GM12872 (cell line): ENCODE measurements around the gene PHLDB1.

Experiments
- TF ChIP-seq, protein P1 (sequence below): IDR thresholded peaks from 3 replicates; pipeline ENCODE4 v1.5.1; 2011; ENCODE audit warnings: low read depth, mild to moderate bottlenecking, low read length, moderate library complexity; ENCODE audit not compliant: insufficient read depth

Gene PHLDB1

DNA sequence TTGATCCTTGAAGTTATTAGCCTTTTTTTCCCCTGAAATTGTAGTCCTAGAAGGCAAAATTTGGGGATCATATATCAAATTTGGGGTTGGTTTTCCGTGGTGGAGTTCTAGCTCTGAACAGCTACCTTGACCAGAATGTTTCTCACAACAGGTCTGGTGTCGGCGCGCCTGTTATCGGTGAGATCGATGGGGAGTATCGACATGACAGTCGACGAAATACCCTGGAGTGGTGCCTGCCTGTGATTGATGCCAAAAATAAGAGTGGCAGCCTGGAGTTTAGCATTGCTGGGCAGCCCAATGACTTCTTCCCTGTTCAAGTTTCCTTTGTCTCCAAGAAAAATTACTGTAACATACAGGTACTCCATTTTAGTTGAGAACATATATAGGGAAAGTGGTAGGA is 9.9 kb upstream of the PHLDB1 start:
- TF ChIP-seq, protein P1, sequence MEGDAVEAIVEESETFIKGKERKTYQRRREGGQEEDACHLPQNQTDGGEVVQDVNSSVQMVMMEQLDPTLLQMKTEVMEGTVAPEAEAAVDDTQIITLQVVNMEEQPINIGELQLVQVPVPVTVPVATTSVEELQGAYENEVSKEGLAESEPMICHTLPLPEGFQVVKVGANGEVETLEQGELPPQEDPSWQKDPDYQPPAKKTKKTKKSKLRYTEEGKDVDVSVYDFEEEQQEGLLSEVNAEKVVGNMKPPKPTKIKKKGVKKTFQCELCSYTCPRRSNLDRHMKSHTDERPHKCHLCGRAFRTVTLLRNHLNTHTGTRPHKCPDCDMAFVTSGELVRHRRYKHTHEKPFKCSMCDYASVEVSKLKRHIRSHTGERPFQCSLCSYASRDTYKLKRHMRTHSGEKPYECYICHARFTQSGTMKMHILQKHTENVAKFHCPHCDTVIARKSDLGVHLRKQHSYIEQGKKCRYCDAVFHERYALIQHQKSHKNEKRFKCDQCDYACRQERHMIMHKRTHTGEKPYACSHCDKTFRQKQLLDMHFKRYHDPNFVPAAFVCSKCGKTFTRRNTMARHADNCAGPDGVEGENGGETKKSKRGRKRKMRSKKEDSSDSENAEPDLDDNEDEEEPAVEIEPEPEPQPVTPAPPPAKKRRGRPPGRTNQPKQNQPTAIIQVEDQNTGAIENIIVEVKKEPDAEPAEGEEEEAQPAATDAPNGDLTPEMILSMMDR, result no peak

DNA sequence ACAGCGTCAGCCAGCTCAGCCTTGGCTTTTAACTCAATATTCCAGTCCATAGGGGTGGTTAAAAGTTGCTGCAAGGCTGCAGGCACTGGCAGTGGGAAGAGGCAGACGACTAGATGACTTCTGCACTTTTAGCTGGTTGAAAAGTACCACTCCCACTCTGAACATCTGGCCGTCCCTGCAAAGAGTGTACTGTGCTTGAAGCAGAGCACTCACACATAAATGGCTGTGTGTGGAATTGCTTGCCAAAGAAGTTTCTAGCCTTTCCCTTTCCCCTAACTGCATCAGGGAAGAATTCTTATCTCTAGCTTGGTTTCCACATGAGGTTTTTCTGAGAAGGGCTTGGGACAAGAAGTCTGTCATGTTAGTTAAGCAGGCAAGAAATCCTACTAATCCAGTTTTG is 5.1 kb upstream of the PHLDB1 start:
- TF ChIP-seq, protein P1, result no peak

DNA sequence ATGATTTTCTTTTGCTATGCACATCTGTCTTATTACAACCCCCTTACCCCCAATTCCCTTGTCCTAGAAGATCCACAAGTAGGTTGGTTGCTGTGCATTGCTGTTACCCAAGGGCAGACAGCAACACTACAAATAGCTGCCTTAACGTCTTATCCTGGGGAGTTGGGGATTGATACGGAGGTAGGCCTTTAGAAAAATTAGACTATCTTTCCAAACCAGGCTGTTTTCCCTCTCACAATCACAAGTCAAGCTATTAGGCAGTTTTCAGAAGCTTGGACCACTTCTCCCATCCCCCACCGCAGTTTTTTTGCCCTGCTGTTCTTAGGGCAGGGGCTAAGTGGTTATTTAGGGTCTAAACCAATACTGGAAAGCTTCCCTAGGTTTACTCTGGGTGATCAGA is 2.8 kb upstream of the PHLDB1 start:
- TF ChIP-seq, protein P1, result no peak

DNA sequence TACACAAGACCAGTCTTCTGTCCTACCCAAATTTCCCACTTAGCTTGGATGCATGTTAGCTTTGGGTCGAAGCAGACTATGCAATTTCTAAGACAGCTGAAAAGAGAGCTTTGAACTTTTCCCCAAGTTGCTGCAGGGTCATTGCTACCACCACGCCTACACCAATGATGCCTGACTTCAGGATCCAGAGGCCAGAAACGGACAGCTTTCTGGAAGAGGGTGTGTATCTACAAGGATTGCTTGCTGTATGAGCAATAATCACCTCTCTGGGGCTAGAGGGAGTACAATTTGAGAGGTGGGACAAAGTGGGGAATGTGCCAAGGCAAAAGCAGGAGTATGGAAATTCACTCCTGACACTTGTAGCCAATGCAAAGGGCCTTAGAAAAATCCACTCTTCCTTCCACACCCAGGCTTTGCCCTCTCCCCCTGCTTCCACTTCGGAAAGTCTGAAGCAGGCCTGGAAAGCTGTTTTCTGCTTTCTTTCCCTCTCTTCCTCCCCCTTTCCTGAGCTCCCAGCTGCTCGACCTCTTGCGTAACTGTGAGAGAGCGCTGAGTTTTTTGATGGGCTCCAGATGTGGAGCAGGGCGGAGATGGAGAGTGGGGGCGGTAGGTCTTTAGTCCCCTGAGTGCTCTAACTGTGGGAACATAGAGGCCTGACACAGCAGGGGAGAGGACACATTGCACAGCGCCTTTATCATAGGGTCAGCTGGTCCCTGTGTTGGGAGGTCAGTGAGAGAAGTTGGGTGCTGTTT is 2.1 kb upstream of the PHLDB1 start:
- TF ChIP-seq, protein P1, result no peak

DNA sequence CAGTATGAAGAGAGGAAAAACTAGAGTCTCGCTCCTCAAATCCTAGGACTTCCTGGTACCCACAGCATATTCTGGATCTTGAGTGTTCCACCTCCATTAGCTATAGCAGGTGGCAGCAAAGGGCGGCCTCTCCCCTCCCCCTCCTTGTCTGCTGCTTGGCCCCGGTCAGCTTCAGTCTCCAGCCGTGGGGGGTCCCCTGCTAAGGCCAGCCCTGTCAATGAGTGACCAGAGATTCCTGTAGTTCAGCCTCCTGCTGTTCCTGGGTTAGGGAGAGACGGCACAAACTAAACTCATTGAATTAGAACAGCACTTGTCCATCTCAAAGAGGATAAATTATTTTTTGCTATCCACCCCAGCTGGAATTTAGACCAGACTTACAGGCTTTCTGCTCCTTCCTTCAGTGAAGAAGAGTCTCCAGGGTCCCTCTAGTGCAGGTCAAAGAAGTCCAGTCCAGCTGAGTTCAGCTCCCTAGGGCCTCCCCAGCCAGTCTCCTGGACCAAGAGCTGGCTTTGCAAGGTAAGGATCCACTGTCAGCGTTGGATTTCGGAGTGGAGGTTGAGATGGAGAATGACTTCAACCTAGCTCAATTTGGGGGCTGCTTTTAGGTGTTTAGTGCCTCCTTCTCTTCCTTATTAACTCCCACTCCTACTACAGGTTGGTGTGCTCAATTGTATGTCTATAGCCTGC is 1.1 kb upstream of the PHLDB1 start:
- TF ChIP-seq, protein P1, result no peak

DNA sequence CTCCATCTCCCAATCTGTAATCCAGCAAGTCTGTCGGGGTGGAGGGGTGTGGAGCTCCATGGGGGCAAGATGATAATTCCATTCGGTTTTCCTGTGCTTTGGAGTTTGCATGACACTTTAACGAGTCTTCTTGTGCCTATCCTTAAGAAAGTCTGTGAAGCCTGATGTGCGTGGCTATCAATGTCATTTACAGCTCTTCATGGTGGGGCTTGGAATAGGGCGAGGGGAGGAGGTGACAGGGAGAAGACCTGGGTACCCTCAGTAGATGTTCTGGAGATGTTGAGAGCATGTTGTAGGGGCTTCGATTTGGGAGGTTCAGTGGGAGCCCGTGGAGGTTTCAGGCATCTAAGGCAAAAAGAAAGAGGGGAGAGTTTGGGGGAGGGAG is 579 bp upstream of the PHLDB1 start:
- TF ChIP-seq, protein P1, result no peak

DNA sequence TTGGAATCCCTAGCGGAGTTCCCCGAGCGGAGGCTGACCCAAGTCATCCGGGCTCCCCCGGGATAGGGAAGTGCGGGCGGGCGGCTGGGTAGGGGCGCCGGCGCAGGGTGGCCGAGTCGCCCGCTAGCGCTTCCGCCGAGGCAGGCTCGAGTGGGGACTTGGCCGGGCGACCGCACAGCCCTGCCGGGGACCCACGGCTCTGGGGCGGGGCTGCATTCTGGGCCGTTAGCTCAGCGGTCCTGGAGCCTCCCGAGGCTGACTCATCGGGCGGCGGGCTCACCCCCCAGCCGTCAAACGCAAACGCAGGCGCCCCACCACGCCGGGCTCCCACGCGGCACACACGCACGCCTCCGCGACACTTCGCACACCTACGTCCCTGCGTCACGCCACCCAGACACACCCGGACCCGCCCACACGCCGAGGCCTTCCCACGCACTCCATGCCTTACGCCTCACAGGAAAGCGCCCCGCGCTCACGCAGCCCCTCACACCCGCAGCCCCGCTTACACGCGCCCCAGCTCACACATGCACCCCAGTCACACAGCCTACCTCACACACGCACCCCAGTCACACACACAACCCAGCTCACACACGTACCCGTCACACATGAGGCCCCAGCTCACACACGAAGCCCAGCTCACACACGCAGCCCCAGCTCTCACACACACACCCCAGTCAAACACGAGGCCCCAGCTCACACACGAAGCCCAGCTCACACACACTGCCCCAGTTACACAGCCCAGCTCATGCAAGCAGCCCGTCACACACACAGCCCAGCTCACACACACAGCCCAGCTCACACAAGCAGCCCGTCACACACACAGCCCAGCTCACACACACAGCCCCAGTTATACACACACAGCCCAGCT is 1.2 kb downstream of the PHLDB1 start:
- TF ChIP-seq, protein P1, result no peak
